Muscle layer of duodenum (tissue), 2 donors: ENCODE data around the gene KISS1.

ENCODE experiments used
- H3K27ac ChIP-seq: one replicate; pipeline ENCODE4 v1.7.0; 2013; ENCODE audit warnings: mild to moderate bottlenecking, low read length
- H3K27me3 ChIP-seq: one replicate; pipeline ENCODE4 v1.7.0; 2013; ENCODE audit warnings: low read depth, mild to moderate bottlenecking, control low read depth, low read length
- H3K36me3 ChIP-seq, 2 donors: one replicate each; pipeline ENCODE4 v1.7.0; 2013; ENCODE audit warnings: low read length in 2 of 2, control low read depth in 1 of 2, mild to moderate bottlenecking in 1 of 2; ENCODE audit not compliant: insufficient read depth in 2 of 2, control insufficient read depth in 1 of 2
- H3K4me1 ChIP-seq, 2 donors: one replicate each; pipeline ENCODE4 v1.7.0; 2013; ENCODE audit warnings: low read length in 2 of 2, mild to moderate bottlenecking in 2 of 2, control low read depth in 1 of 2, moderate library complexity in 1 of 2; ENCODE audit not compliant: insufficient read depth in 2 of 2, control insufficient read depth in 1 of 2
- H3K4me3 ChIP-seq, 2 donors: one replicate each; pipeline ENCODE4 v1.7.0; 2013; ENCODE audit warnings: low read length in 2 of 2, low read depth in 1 of 2, mild to moderate bottlenecking in 1 of 2
- H3K9me3 ChIP-seq, 2 donors: one replicate each; pipeline ENCODE4 v1.7.0; 2013; ENCODE audit warnings: low read length in 2 of 2, control low read depth in 1 of 2, mild to moderate bottlenecking in 1 of 2; ENCODE audit not compliant: control insufficient read depth in 1 of 2
- donor health status: healthy.

KISS1 gene

GRCh38 chr1:204143276-204144041 is 52.8 kb downstream of the KISS1 start:
- Histone ChIP-seq H3K9me3 (no peaks in the 10 kb centered on the region), H3K4me1 (no peaks in the 10 kb centered on the region), H3K27me3 (no peaks in the 10 kb centered on the region), H3K4me3 (no peak overlapping the region), H3K36me3 (peaks cover 0 to 18% of the 10 kb centered on the region in 2 donors), H3K27ac (no peak overlapping the region)

GRCh38 chr1:204142032-204142974 is 54.0 kb downstream of the KISS1 start:
- Histone ChIP-seq H3K4me1 (no peaks in the 10 kb centered on the region), H3K4me3 (no peak overlapping the region), H3K9me3 (no peaks in the 10 kb centered on the region), H3K27ac (no peak overlapping the region), H3K27me3 (no peaks in the 10 kb centered on the region), H3K36me3 (peaks cover 0 to 22% of the 10 kb centered on the region in 2 donors)

- Histone ChIP-seq H3K36me3 (peaks cover 0 to 22% of the 10 kb centered on the region in 2 donors), H3K27ac (no peak overlapping the region), H3K27me3 (no peaks in the 10 kb centered on the region), H3K4me3 (no peak overlapping the region), H3K9me3 (no peaks in the 10 kb centered on the region), H3K4me1 (no peaks in the 10 kb centered on the region)
These were observed 55.2 kb downstream of the KISS1 start for GRCh38 chr1:204141131-204141530.
